ENCODE measurements around the gene MACROH2A2.

The MACROH2A2 gene

GRCh38 chr10:70067586-70067985 lies 14.9 kb downstream of the MACROH2A2 start:
- Histone ChIP-seq H3K4me2 (ENCODE audit: low read length) (no peak overlapping the region), H3K79me2 (ENCODE audit: low read length) (no peaks in the 10 kb centered on the region), H3K9ac (ENCODE audit: low read length) (no peak overlapping the region), H4K20me1 (ENCODE audit: insufficient read depth, low read length) (no peaks in the 10 kb centered on the region), H2AFZ (ENCODE audit: low read depth, low read length) (no peak overlapping the region), H3K4me3 (ENCODE audit: low read length) (no peak overlapping the region), H3K27me3 (ENCODE audit: low read depth, low read length) (no peaks in the 10 kb centered on the region), H3K4me1 (ENCODE audit: low read length) (no peaks in the 10 kb centered on the region), H3K27ac (ENCODE audit: low read length) (no peak overlapping the region), H3K9me3 (ENCODE audit: insufficient read depth, low read length) (no peaks in the 10 kb centered on the region), H3K36me3 (replicated peaks; ENCODE audit: low read depth, low read length) (no peaks in the 10 kb centered on the region)
- TF ChIP-seq EZH2phosphoT487 (IDR thresholded peaks at IDR 0.05; ENCODE audit: low read depth) (no peak), CTCF (IDR thresholded peaks at IDR 0.05; ENCODE audit: low read depth, low read length) (no peak)

- TF ChIP-seq EZH2phosphoT487 (IDR thresholded peaks at IDR 0.05; ENCODE audit: low read depth), result no peak
- no peak for TF ChIP-seq CTCF (IDR thresholded peaks at IDR 0.05; ENCODE audit: low read depth, low read length)
- Histone ChIP-seq H3K9ac (ENCODE audit: low read length) (no peak overlapping the region), H4K20me1 (ENCODE audit: insufficient read depth, low read length) (no peaks in the 10 kb centered on the region), H3K27ac (ENCODE audit: low read length) (no peak overlapping the region), H3K4me2 (ENCODE audit: low read length) (no peak overlapping the region), H3K36me3 (replicated peaks; ENCODE audit: low read depth, low read length) (no peaks in the 10 kb centered on the region), H3K4me3 (ENCODE audit: low read length) (no peak overlapping the region), H3K79me2 (ENCODE audit: low read length) (no peaks in the 10 kb centered on the region), H3K4me1 (ENCODE audit: low read length) (no peaks in the 10 kb centered on the region), H3K9me3 (ENCODE audit: insufficient read depth, low read length) (no peaks in the 10 kb centered on the region), H3K27me3 (ENCODE audit: low read depth, low read length) (no peaks in the 10 kb centered on the region), H2AFZ (ENCODE audit: low read depth, low read length) (no peak overlapping the region)
These were observed 16.3 kb downstream of the MACROH2A2 start for GRCh38 chr10:70068925-70069324.

GRCh38 chr10:70069346-70069745 lies 16.7 kb downstream of the MACROH2A2 start:
- Histone ChIP-seq H3K27ac (ENCODE audit: low read length) (no peak overlapping the region), H3K4me3 (ENCODE audit: low read length) (no peak overlapping the region), H3K4me1 (ENCODE audit: low read length) (no peaks in the 10 kb centered on the region), H3K9ac (ENCODE audit: low read length) (no peak overlapping the region), H3K4me2 (ENCODE audit: low read length) (no peak overlapping the region), H4K20me1 (ENCODE audit: insufficient read depth, low read length) (no peaks in the 10 kb centered on the region), H3K79me2 (ENCODE audit: low read length) (no peaks in the 10 kb centered on the region), H3K36me3 (replicated peaks; ENCODE audit: low read depth, low read length) (no peaks in the 10 kb centered on the region), H2AFZ (ENCODE audit: low read depth, low read length) (no peak overlapping the region), H3K9me3 (ENCODE audit: insufficient read depth, low read length) (no peaks in the 10 kb centered on the region), H3K27me3 (ENCODE audit: low read depth, low read length) (no peaks in the 10 kb centered on the region)
- no peak for TF ChIP-seq CTCF (IDR thresholded peaks at IDR 0.05; ENCODE audit: low read depth, low read length)
- TF ChIP-seq EZH2phosphoT487 (IDR thresholded peaks at IDR 0.05; ENCODE audit: low read depth), result no peak

GRCh38 chr10:70070834-70071233 lies 18.2 kb downstream of the MACROH2A2 start:
- Histone ChIP-seq H3K9ac (ENCODE audit: low read length) (no peak overlapping the region), H3K9me3 (ENCODE audit: insufficient read depth, low read length) (no peaks in the 10 kb centered on the region), H4K20me1 (ENCODE audit: insufficient read depth, low read length) (no peaks in the 10 kb centered on the region), H3K4me1 (ENCODE audit: low read length) (no peaks in the 10 kb centered on the region), H2AFZ (ENCODE audit: low read depth, low read length) (no peak overlapping the region), H3K27ac (ENCODE audit: low read length) (no peak overlapping the region), H3K4me2 (ENCODE audit: low read length) (no peak overlapping the region), H3K79me2 (ENCODE audit: low read length) (no peaks in the 10 kb centered on the region), H3K36me3 (replicated peaks; ENCODE audit: low read depth, low read length) (no peaks in the 10 kb centered on the region), H3K4me3 (ENCODE audit: low read length) (no peak overlapping the region), H3K27me3 (ENCODE audit: low read depth, low read length) (no peaks in the 10 kb centered on the region)
- TF ChIP-seq EZH2phosphoT487 (IDR thresholded peaks at IDR 0.05; ENCODE audit: low read depth) (no peak), CTCF (IDR thresholded peaks at IDR 0.05; ENCODE audit: low read depth, low read length) (no peak)

All from OCI-LY3 (cell line).